Astrocyte (in vitro differentiated cells and primary cell): ENCODE measurements around the gene ZNF223. TPM values are rescaled to one million over a fixed set of nuclear protein-coding genes. Genes with fewer than 3 reads are reported as not detected.

Experiments used
- DNase-seq: peaks from one replicate; pipeline ENCODE4 v3.0.0-alpha.2; 2010; ENCODE audit warnings: low read depth
- FAIRE-seq: peaks from 2 replicates; lab custom pipeline; 2011; peaks lifted over from hg19 to GRCh38; lab: Jason Lieb, UNC
- H2AFZ ChIP-seq: 2 replicates; pipeline ENCODE4 v1.6.0; 2012; ENCODE audit warnings: low read depth, low read length, inconsistent platforms
- H3K27ac ChIP-seq: 2 replicates; pipeline ENCODE4 v1.5.1; 2011; ENCODE audit warnings: low read depth, low read length, inconsistent platforms
- H3K27me3 ChIP-seq: 2 replicates; pipeline ENCODE4 v1.6.0; 2011; ENCODE audit warnings: low read length, inconsistent platforms; ENCODE audit not compliant: insufficient read depth
- H3K36me3 ChIP-seq: 2 replicates; pipeline ENCODE4 v1.5.1; 2011; ENCODE audit warnings: low read length, inconsistent platforms; ENCODE audit not compliant: insufficient read depth
- H3K4me1 ChIP-seq: 2 replicates; pipeline ENCODE4 v1.5.1; 2011; ENCODE audit warnings: low read length, inconsistent platforms; ENCODE audit not compliant: insufficient read depth
- H3K4me2 ChIP-seq: 2 replicates; pipeline ENCODE4 v1.6.0; 2012; ENCODE audit warnings: low read length, inconsistent platforms
- H3K4me3 ChIP-seq: 2 replicates; pipeline ENCODE4 v1.5.1; 2011; ENCODE audit warnings: low read depth, mild to moderate bottlenecking, low read length, inconsistent platforms; ENCODE audit not compliant: insufficient read depth
- H3K79me2 ChIP-seq: 2 replicates; pipeline ENCODE4 v1.6.0; 2012; ENCODE audit warnings: mild to moderate bottlenecking, low read length, inconsistent platforms; ENCODE audit not compliant: insufficient read depth
- H3K9ac ChIP-seq: 2 replicates; pipeline ENCODE4 v1.6.0; 2012; ENCODE audit warnings: mild to moderate bottlenecking, low read length, inconsistent platforms
- H3K9me3 ChIP-seq: 2 replicates; pipeline ENCODE4 v1.5.1; 2012; ENCODE audit warnings: low read depth, mild to moderate bottlenecking, low read length, inconsistent platforms; ENCODE audit not compliant: insufficient read depth
- H4K20me1 ChIP-seq: 2 replicates; pipeline ENCODE4 v1.6.0; 2012; ENCODE audit warnings: low read length, inconsistent platforms; ENCODE audit not compliant: insufficient read depth
- H3K27ac Mint-ChIP-seq: one replicate; pipeline ENCODE4 v1.8.0; 2021; ENCODE audit warnings: mild to moderate bottlenecking, mixed read lengths; ENCODE audit not compliant: unreplicated experiment
- H3K27me3 Mint-ChIP-seq: one replicate; pipeline ENCODE4 v1.8.0; 2021; ENCODE audit warnings: low read depth, mixed read lengths; ENCODE audit not compliant: unreplicated experiment
- H3K36me3 Mint-ChIP-seq: one replicate; pipeline ENCODE4 v1.8.0; 2021; ENCODE audit warnings: low read depth, mixed read lengths; ENCODE audit not compliant: unreplicated experiment
- H3K4me1 Mint-ChIP-seq: one replicate; pipeline ENCODE4 v1.8.0; 2021; ENCODE audit warnings: low read depth, mixed read lengths; ENCODE audit not compliant: unreplicated experiment
- H3K4me3 Mint-ChIP-seq: one replicate; pipeline ENCODE4 v1.8.0; 2021; ENCODE audit warnings: mild to moderate bottlenecking, moderate library complexity, mixed read lengths; ENCODE audit not compliant: unreplicated experiment
- H3K9me3 Mint-ChIP-seq: one replicate; pipeline ENCODE4 v1.8.0; 2021; ENCODE audit warnings: mild to moderate bottlenecking, mixed read lengths; ENCODE audit not compliant: unreplicated experiment
- CTCF ChIP-seq: IDR thresholded peaks from 2 replicates; pipeline ENCODE4 v1.5.1; 2011; ENCODE audit warnings: low read depth, mild to moderate bottlenecking, inconsistent platforms, low read length, moderate library complexity; ENCODE audit not compliant: insufficient read depth
- EZH2 ChIP-seq: IDR thresholded peaks from 2 replicates; pipeline ENCODE4 v1.6.1; 2012; ENCODE audit warnings: mild to moderate bottlenecking, low read length, inconsistent platforms; ENCODE audit not compliant: insufficient read depth
- total RNA-seq: library from RNA; stranded (reverse); gene quantifications from 2 replicates; pipeline ENCODE4 v1.2.1, GENCODE V29; 2021

ZNF223 gene
- total RNA-seq, 1 donor from 2014 or later = 4.1 TPM

- H3K4me2 ChIP-seq = no peak overlapping the region
- no peak overlapping the region for H3K9ac ChIP-seq
- DNase-seq (no peak), FAIRE-seq (no peak)
- H3K4me1 Mint-ChIP-seq = no peaks in the 10 kb centered on the region
- peaks cover 12% of the 10 kb centered on the region for H3K27me3 Mint-ChIP-seq
- no peaks in the 10 kb centered on the region for H3K36me3 ChIP-seq
- no peaks in the 10 kb centered on the region for H3K4me1 ChIP-seq
- no peak overlapping the region for H3K4me3 Mint-ChIP-seq
- peaks cover 3% of the 10 kb centered on the region for H3K27me3 ChIP-seq
- H3K27ac Mint-ChIP-seq = no peak overlapping the region
- H3K9me3 Mint-ChIP-seq = peaks cover 5% of the 10 kb centered on the region
- H4K20me1 ChIP-seq = no peaks in the 10 kb centered on the region
- H3K36me3 Mint-ChIP-seq = no peaks in the 10 kb centered on the region
- H3K4me3 ChIP-seq = no peak overlapping the region
- H3K79me2 ChIP-seq = no peaks in the 10 kb centered on the region
- no peak overlapping the region for H3K27ac ChIP-seq
- no peaks in the 10 kb centered on the region for H3K9me3 ChIP-seq
- no peak for TF ChIP-seq CTCF
- no peak for TF ChIP-seq EZH2
- H2AFZ ChIP-seq = no peak overlapping the region
These were observed 9.7 kb upstream of the ZNF223 start for GRCh38 chr19:44042147-44042546.

GRCh38 chr19:44050740-44051649 is 841 bp upstream of the ZNF223 start:
- H3K36me3 Mint-ChIP-seq = peaks cover 13% of the 10 kb centered on the region
- peaks cover 5% of the 10 kb centered on the region for H3K4me1 Mint-ChIP-seq
- peak overlapping the region; percentile 100 for H3K4me3 Mint-ChIP-seq
- Histone ChIP-seq H3K4me1 (peaks cover 12% of the 10 kb centered on the region), H3K36me3 (no peaks in the 10 kb centered on the region), H3K4me3 (peak overlapping the region; percentile 92), H3K4me2 (peak overlapping the region; percentile 96), H3K9ac (peak overlapping the region; percentile 88), H4K20me1 (no peaks in the 10 kb centered on the region), H3K9me3 (peaks cover 5% of the 10 kb centered on the region), H3K27ac (no peak overlapping the region), H3K27me3 (peaks cover 2% of the 10 kb centered on the region), H3K79me2 (peaks cover 16% of the 10 kb centered on the region), H2AFZ (peak overlapping the region; percentile 98)
- peak overlapping the region; percentile 99 for H3K27ac Mint-ChIP-seq
- TF ChIP-seq CTCF (no peak), EZH2 (no peak)
- FAIRE-seq (no peak), DNase-seq (no peak)
- H3K27me3 Mint-ChIP-seq = peaks cover 14% of the 10 kb centered on the region
- peaks cover 8% of the 10 kb centered on the region for H3K9me3 Mint-ChIP-seq

GRCh38 chr19:44055870-44056269 is 4.0 kb downstream of the ZNF223 start:
- Histone ChIP-seq H3K4me1 (peaks cover 12% of the 10 kb centered on the region), H3K9me3 (peaks cover 5% of the 10 kb centered on the region), H4K20me1 (no peaks in the 10 kb centered on the region), H3K4me2 (no peak overlapping the region), H3K4me3 (no peak overlapping the region), H3K27ac (no peak overlapping the region), H3K9ac (no peak overlapping the region), H3K27me3 (no peaks in the 10 kb centered on the region), H3K36me3 (no peaks in the 10 kb centered on the region), H2AFZ (no peak overlapping the region), H3K79me2 (peaks cover 16% of the 10 kb centered on the region)
- DNase-seq (no peak), FAIRE-seq (no peak)
- Mint-ChIP-seq H3K4me3 (no peak overlapping the region), H3K27me3 (no peaks in the 10 kb centered on the region), H3K9me3 (peaks cover 8% of the 10 kb centered on the region), H3K27ac (no peak overlapping the region), H3K4me1 (peaks cover 5% of the 10 kb centered on the region), H3K36me3 (peaks cover 41% of the 10 kb centered on the region)
- TF ChIP-seq CTCF (no peak), EZH2 (no peak)
